Stimulated activated CD8-positive, alpha-beta memory T cell treated with anti-CD3 and anti-CD28 coated beads, Interleukin-12 subunit alpha, Interleukin-12 subunit beta, amount 100 ng/mL, for 24 hours (primary cell): ENCODE results near the gene INPP4B.

Experiments used
- DNase-seq: peaks from one replicate; pipeline ENCODE4 v3.0.0-alpha.2; 2020; ENCODE audit errors: extremely low read depth

The INPP4B gene

DNA sequence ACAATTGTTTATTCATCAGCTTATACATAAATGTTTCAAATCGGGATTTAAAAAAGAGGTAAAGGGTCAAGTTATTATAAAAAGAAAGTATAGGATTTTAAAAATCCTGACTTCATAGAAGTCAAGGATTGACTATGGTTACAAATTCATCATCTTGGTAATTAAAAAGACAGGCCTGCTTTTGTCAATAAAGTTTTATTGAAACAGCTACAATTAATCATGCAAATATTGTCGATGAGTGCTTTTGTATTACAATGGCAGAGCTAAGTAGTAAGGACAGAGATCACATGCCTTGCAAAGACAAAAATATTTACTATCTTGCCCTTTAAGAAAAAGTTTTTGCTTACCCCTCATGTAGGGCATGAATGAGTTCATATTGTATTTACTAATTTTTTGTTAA lies 614.3 kb downstream of the INPP4B start:
- no peak for DNase-seq

DNA sequence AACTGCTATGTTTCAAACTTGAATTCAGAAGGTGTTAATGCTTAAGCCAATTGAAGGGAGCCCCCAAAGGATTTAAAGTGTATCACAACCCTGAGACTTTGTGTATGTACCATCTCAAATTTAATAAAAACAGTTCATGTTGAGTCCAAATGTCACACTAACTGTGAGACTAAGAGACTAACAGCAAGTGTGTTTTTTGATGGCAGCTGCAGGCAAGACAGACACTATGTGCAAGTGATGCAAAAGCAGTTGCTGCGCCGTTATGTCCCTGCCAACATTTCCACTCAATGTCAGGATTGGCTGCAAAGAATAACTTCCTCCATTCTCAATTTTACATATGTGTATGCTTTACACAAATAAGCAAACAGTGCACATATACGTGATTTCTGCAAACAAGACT lies 615.1 kb downstream of the INPP4B start:
- DNase-seq = no peak

DNA sequence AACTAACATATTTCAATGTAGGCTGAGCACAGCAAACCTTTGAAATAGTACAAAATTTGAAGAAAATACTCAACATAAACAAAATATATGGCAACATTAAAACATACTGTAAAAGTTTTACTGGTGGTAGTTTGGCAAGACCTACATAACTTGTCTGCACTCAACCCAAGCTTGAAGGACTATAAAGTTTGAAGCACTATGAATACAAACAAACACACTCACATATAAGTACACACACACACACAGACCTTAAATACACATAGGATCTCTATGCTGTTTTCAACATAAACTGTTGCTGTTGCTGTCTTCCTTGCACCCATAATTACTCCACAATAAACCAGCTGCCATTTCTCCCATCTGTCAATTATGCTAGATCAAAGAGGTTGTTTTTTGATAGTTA lies 620.1 kb downstream of the INPP4B start:
- DNase-seq = no peak

DNA sequence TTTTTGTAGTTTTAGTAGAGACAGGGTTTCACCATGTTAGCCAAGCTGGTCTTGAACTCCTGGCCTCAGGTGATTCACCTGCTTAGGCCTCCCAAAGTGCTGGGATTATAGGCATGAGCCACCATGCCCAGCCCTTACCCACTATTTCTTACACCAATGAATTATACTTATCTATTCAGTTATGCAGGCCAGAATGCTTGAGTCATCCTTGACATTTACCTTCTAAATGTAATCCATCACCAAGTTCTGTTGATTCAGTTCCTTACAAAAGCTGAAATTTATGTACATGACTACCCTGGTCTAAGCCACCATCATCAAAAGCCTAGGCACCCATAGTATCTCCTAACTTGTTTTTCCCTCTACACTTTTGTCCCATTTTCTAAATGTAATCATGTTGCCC lies 624.0 kb downstream of the INPP4B start:
- DNase-seq = no peak

- no peak for DNase-seq
Measured at GRCh38 chr4:142218726-142219125, 627.4 kb downstream of the INPP4B start.

GRCh38 chr4:142211444-142211843 lies 634.7 kb downstream of the INPP4B start:
- DNase-seq = no peak

- DNase-seq = no peak
Measured at GRCh38 chr4:142203505-142203904, 642.6 kb downstream of the INPP4B start.

GRCh38 chr4:142202404-142203332 lies 643.4 kb downstream of the INPP4B start:
- no peak for DNase-seq

DNA sequence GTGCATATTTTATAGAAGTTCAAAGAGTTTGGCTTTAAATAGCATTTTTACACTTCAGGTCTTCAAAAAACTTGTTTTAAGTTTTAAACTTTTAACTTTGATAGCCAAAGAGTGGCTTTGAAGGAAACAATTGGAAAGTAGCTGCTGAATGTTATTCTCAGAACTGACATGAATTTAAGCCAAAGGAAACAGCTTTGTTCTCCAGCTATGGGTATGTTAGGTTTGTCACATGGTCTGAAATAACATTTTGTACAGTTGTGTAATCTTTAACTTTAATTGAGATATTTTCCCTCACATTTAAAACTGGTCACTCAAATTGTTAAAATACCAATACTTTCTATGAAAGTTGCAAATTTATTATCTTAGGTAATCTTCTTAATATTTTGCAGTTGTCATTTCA lies 645.1 kb downstream of the INPP4B start:
- DNase-seq = no peak

DNA sequence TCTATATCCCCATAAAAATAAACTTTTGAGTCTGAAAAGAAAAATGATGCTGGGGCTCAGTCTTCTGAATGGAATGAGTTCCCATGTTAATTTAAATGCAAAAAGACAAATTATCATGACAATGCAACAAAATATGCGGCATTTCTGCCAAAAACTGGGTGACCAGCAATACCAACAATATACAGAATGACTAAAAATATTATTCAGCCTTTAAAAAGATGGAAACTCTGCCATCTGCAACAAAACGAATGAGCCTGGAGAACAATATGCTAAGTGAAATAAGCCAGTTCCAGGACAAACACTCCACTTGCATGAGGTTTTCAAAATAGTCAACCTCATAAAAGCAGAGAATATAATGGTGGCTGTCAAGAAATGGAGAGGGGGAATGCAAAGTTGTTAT lies 651.2 kb downstream of the INPP4B start:
- DNase-seq = no peak

DNA sequence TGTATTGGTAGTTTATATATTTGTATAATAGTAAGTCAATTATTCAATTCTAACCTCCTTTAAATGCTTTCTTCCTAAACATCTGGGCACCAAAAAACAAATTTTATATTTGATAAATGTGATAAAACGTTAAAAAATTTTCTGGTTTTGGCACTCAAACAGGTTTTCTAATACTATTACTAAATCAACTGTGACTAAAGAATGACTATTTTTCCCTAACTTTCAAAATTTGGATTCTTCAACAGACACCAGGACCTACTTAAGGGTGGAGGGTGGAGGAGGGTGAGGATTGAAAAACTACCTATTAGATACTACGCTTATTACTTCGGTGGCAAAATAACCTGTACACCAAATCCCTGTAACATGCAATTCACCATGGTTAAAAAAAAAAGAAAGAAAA lies 654.2 kb downstream of the INPP4B start:
- DNase-seq = no peak

GRCh38 chr4:142181021-142181420 lies 665.1 kb downstream of the INPP4B start:
- DNase-seq = no peak

- no peak for DNase-seq
Measured at GRCh38 chr4:142169216-142169615, 676.9 kb downstream of the INPP4B start.

DNA sequence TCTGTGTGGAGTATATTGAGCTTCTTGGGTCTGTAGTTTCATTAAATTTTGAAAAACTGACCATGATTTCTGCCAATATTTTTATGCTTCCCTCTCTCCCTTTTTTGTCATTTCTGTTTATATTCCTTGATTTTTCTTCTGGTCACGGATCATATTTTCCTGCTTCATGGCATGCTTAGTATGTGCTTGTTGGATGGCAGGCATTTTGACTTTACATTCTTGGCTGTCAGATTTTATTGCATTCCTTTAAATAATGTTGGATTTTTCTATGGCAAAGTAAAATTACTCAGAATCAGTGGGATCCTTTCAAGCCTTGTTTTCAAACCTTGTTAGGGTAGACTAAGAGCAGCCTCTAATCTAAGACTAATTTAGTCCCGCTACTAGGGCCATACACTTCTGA lies 677.9 kb downstream of the INPP4B start:
- no peak for DNase-seq

DNA sequence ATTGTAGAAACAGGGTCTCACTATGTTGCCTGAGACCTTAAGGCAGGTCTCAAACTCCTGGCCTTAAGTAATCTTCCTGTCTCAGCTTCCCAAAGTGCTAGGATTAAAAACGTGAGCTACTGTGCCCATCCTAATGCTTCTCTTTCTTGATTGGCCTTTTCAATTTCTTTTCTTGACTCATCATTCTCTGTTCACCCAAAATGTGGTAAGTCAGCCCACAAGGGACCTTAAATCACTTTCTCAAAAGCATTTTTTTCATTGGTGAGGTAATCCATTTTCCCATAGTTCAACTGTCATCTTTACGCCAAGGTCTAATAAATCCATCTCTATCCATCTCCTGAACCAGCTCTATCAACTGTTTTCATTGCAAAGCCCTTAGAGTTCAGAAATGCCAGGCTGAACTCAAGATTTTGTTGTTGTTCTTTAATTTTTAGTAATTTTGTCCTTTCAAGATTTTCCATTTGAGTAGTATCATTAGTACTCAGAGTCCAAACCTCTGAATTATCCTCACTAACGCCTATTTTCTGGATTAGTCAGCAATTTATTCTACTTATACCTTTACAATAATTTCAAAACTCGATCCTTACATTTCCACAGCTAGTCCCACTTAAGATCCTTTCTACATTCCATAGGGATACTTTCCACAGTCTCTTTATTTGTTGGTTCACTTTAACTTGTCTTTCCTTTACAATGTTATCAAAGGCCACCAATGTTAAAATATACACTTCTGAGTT lies 681.2 kb downstream of the INPP4B start:
- no peak for DNase-seq

DNA sequence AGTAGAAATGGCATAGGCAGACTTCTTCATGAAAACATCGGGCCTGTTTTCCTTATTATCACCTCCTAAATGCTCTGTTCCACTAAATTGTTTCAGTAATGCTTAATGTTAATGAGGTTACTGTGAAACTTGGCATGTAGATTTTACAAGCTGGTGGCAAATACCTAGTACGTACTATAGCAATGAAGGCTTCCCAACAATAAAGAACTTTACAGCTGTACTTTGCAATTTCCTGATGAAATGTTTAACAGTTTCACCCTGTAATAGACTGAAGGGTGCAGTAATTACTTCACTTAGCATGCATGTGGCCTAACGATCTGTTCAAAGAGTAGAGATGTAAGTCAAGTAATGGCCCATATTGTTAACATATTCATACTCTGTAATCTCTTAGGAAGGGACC lies 685.0 kb downstream of the INPP4B start:
- no peak for DNase-seq

- no peak for DNase-seq
Measured at GRCh38 chr4:142160509-142160908, 685.6 kb downstream of the INPP4B start.

DNA sequence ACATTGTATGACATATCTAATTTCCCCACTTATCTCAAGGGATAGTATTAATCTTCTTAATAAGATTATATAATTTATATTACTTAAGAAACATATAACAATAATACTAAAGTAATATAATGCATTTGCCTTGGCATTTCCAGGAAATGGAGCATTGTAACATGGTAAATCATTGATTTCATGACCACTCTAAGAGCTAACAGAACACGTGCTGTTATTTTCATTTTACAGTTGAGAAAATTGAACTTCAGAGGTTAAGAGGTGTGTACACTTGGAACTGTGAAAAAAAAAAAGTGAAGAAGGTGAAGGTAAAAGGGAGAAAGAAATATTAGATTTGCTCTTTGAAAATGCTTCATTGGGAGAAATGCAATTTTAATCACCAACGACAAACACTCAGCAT lies 687.1 kb downstream of the INPP4B start:
- no peak for DNase-seq

GRCh38 chr4:142156256-142156655 lies 689.8 kb downstream of the INPP4B start:
- DNase-seq = no peak

- DNase-seq = no peak
Measured at GRCh38 chr4:142155347-142155746, 690.8 kb downstream of the INPP4B start.

GRCh38 chr4:142150483-142150882 lies 695.6 kb downstream of the INPP4B start:
- DNase-seq = no peak

DNA sequence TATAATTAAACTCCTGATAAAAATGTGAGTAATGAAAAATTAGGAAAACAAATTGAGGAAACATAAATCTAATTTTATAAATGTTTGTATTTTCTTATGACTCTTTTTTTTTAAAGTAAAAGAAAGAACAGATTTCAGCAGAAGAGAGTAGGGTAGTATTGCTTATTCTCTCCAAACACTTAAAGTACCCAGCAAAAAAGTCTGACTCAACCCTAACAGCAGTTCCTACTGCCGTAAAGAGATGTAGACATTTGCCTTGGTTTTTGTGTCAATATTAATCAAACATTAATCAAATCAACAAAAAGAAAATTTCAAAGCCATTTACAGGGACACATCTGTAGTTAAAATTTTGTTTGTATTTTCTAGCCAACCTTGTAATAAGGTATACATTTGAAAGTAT lies 701.3 kb downstream of the INPP4B start:
- DNase-seq = no peak

GRCh38 chr4:142142366-142143054 lies 703.6 kb downstream of the INPP4B start:
- no peak for DNase-seq
